Uterus (tissue), 4 donors: ENCODE data around the gene MAT1A. TPM values are rescaled to one million over a fixed set of nuclear protein-coding genes. Genes with fewer than 3 reads are reported as not detected.

Experiments used
- DNase-seq, 2 donors: peaks; one replicate each; pipeline ENCODE4 v3.0.0-alpha.2; 2019 to 2020
- H3K27ac ChIP-seq, 2 donors: fragments of 200-600 bp; sonication (generic); 1 replicate in 1 of 2; 2 replicates in 1 of 2; pipeline ENCODE4 v1.5.1; 2016 to 2018
- H3K27me3 ChIP-seq, 2 donors: fragments of 200-600 bp; sonication (generic); one replicate each; pipeline ENCODE4 v1.5.1; 2018 to 2019; ENCODE audit warnings: control low read depth in 1 of 2
- H3K36me3 ChIP-seq, 2 donors: fragments of 200-600 bp; sonication (generic); one replicate each; pipeline ENCODE4 v1.5.1; 2019; ENCODE audit warnings: control low read depth in 1 of 2
- H3K4me1 ChIP-seq, 2 donors: fragments of 200-600 bp; sonication (generic); one replicate each; pipeline ENCODE4 v1.5.1; 2018 to 2019; ENCODE audit warnings: control low read depth in 1 of 2
- H3K4me3 ChIP-seq, 2 donors: fragments of 200-600 bp; sonication (generic); 1 replicate in 1 of 2; 2 replicates in 1 of 2; pipeline ENCODE4 v1.5.1; 2018 to 2019; ENCODE audit warnings: mild to moderate bottlenecking in 1 of 2
- H3K9me3 ChIP-seq, 2 donors: fragments of 200-600 bp; sonication (generic); one replicate each; pipeline ENCODE4 v1.5.1; 2019; ENCODE audit warnings: control low read depth in 1 of 2
- POLR2A ChIP-seq, 2 donors: fragments of 450-650 bp; IDR thresholded peaks; one replicate each; pipeline ENCODE4 v1.6.1; 2016; ENCODE audit warnings: antibody characterized with exemption in 2 of 2, mild to moderate bottlenecking in 1 of 2, moderate library complexity in 1 of 2
- intact Hi-C: fragments of 100-400 bp; cut with DNase I; formaldehyde crosslinking; loops from one replicate; pipeline ENCODE4 v1.15.1; 2023; ENCODE audit warnings: low total_unique reads
- total RNA-seq, 4 donors: library from RNA; depleted of rRNA in 3 of 4; stranded (reverse); fragments of >200 nt in 3 of 4; gene quantifications; one replicate each; pipeline versions ENCODE4 v1.1.0 to v1.2.4, GENCODE V29; 2014 to 2023
- TF ChIP-seq, protein P1 (sequence below), 4 experiments: fragments of 200-600 bp in 2 of 4; fragments of 450-650 bp in 2 of 4; sonication (generic) in 2 of 4; IDR thresholded peaks; one replicate each; pipeline ENCODE4 v1.5.1; 2016 to 2019; ENCODE audit warnings: antibody characterized with exemption in 4 of 4, mild to moderate bottlenecking in 2 of 4, moderate library complexity in 1 of 4
- donor health status: DM: yes; HTN: yes; CAD: no.

MAT1A gene
- total RNA-seq, 4 donors from 2014 or later: 0.21 TPM; not detected in 3

DNA sequence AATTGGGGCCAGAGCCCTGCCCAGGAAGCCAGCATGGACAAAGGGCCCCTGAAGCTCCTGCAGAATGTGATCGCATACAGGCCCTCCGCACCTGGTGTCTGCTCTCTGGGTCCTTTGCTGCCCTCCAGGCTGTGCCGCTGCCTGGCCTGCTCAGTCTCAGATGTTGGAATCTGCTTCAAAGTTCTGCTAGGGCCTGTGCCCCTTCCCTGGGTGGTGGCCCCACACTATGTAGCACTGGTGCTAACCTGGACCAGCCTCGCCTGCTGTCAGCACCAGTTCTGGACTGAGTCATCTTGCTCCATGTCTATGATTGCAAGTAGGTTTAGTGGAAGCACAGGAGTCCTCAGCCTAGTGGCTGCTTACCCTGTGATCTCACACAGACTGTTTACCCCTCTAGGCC lies 6.3 kb downstream of the MAT1A start:
- no peaks in the 10 kb centered on the region for H3K9me3 ChIP-seq
- intact Hi-C loops: no loop called here
- H3K4me3 ChIP-seq: no peak overlapping the region
- TF ChIP-seq POLR2A (IDR thresholded peaks at IDR 0.05): no peak
- TF ChIP-seq, protein P1, sequence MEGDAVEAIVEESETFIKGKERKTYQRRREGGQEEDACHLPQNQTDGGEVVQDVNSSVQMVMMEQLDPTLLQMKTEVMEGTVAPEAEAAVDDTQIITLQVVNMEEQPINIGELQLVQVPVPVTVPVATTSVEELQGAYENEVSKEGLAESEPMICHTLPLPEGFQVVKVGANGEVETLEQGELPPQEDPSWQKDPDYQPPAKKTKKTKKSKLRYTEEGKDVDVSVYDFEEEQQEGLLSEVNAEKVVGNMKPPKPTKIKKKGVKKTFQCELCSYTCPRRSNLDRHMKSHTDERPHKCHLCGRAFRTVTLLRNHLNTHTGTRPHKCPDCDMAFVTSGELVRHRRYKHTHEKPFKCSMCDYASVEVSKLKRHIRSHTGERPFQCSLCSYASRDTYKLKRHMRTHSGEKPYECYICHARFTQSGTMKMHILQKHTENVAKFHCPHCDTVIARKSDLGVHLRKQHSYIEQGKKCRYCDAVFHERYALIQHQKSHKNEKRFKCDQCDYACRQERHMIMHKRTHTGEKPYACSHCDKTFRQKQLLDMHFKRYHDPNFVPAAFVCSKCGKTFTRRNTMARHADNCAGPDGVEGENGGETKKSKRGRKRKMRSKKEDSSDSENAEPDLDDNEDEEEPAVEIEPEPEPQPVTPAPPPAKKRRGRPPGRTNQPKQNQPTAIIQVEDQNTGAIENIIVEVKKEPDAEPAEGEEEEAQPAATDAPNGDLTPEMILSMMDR (IDR thresholded peaks at IDR 0.05): no peak
- no peak for DNase-seq
- no peaks in the 10 kb centered on the region for H3K27me3 ChIP-seq
- H3K4me1 ChIP-seq: no peaks in the 10 kb centered on the region
- H3K36me3 ChIP-seq: no peaks in the 10 kb centered on the region
- H3K27ac ChIP-seq: no peak overlapping the region

GRCh38 chr10:80281784-80282765 lies 7.4 kb downstream of the MAT1A start:
- Histone ChIP-seq H3K4me1 (no peaks in the 10 kb centered on the region), H3K4me3 (no peak overlapping the region), H3K9me3 (no peaks in the 10 kb centered on the region), H3K27ac (no peak overlapping the region), H3K27me3 (no peaks in the 10 kb centered on the region), H3K36me3 (no peaks in the 10 kb centered on the region)
- TF ChIP-seq, protein P1 (IDR thresholded peaks at IDR 0.05): no peak
- no peak for TF ChIP-seq POLR2A (IDR thresholded peaks at IDR 0.05)
- DNase-seq: no peak
- intact Hi-C loops: no loop called here

DNA sequence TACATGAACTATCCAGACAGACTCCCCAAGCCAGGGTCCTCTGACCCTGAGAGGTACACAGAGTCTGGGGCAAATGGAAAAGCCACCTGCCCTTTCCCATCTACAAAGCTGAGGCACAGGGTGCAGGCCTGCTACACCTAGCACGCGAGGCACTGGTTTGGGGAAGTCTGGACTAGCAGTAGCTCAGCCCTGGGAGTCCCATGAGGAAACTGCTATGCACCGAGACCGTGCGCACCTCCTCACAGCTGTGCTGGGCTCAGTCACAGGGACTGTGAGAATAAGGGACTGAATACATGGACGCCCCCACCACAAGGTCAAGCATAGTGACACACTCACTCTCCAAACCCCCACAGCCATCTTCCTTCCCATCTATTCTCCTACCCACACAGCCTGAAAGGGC lies 8.2 kb downstream of the MAT1A start:
- no peaks in the 10 kb centered on the region for H3K27me3 ChIP-seq
- H3K27ac ChIP-seq: no peak overlapping the region
- intact Hi-C loops: no loop called here

GRCh38 chr10:80280071-80280800 lies 9.2 kb downstream of the MAT1A start:
- Histone ChIP-seq H3K27me3 (no peaks in the 10 kb centered on the region), H3K27ac (no peak overlapping the region), H3K9me3 (no peaks in the 10 kb centered on the region), H3K36me3 (no peaks in the 10 kb centered on the region), H3K4me1 (no peaks in the 10 kb centered on the region), H3K4me3 (no peak overlapping the region)
- TF ChIP-seq, protein P1 (IDR thresholded peaks at IDR 0.05): no peak
- TF ChIP-seq POLR2A (IDR thresholded peaks at IDR 0.05): no peak
- intact Hi-C loops: no loop called here
- DNase-seq: no peak

More for the DNA sequence above, 8.2 kb downstream of the MAT1A start:
- Histone ChIP-seq H3K36me3 (no peaks in the 10 kb centered on the region), H3K4me3 (no peak overlapping the region), H3K4me1 (no peaks in the 10 kb centered on the region), H3K9me3 (no peaks in the 10 kb centered on the region)
- no peak for DNase-seq
- TF ChIP-seq, protein P1 (IDR thresholded peaks at IDR 0.05): no peak
- TF ChIP-seq POLR2A (IDR thresholded peaks at IDR 0.05): no peak

- TF ChIP-seq, protein P1 (IDR thresholded peaks at IDR 0.05): no peak
- TF ChIP-seq POLR2A (IDR thresholded peaks at IDR 0.05): no peak
- Histone ChIP-seq H3K36me3 (no peaks in the 10 kb centered on the region), H3K4me1 (no peaks in the 10 kb centered on the region), H3K9me3 (no peaks in the 10 kb centered on the region), H3K4me3 (no peak overlapping the region), H3K27me3 (no peaks in the 10 kb centered on the region), H3K27ac (no peak overlapping the region)
- intact Hi-C loops: no loop called here
- DNase-seq: no peak
These were observed 10.3 kb downstream of the MAT1A start for GRCh38 chr10:80279146-80279545.
